HG03354 (cell line): ENCODE results near the gene PTRH1.
"Not testable (repeated sequence)": the region's sequence is repeated elsewhere in the genome, so short reads cannot be mapped to it uniquely, and the experiment has no call there.

ENCODE experiments used
- ATAC-seq: cut with Tn5 transposase; IDR thresholded peaks from one replicate; pipeline ENCODE4 v1.9.1; 2021; ENCODE audit warnings: mild to moderate bottlenecking; ENCODE audit not compliant: unreplicated experiment, poor library complexity, severe bottlenecking

PTRH1 gene, protein sequence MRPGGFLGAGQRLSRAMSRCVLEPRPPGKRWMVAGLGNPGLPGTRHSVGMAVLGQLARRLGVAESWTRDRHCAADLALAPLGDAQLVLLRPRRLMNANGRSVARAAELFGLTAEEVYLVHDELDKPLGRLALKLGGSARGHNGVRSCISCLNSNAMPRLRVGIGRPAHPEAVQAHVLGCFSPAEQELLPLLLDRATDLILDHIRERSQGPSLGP

GRCh38 chr9:127715470-127716337 is at the start of gene PTRH1, which contains the start of gene TTC16:
Gene PTRH1 (minus strand): TSS chr9:127715663. CDS start chr9:127715639, 24 bp downstream.
Gene TTC16 (plus strand): TSS chr9:127716079. CDS start chr9:127716146, 67 bp downstream.
- peak; percentile 94 for ATAC-seq

GRCh38 chr9:127763918-127764384 is 48.5 kb upstream of the PTRH1 start:
- ATAC-seq: no peak

GRCh38 chr9:127762111-127762676 is 46.7 kb upstream of the PTRH1 start:
- ATAC-seq: no peak

- no peak for ATAC-seq
Measured at GRCh38 chr9:127761491-127761956, 46.1 kb upstream of the PTRH1 start.

DNA sequence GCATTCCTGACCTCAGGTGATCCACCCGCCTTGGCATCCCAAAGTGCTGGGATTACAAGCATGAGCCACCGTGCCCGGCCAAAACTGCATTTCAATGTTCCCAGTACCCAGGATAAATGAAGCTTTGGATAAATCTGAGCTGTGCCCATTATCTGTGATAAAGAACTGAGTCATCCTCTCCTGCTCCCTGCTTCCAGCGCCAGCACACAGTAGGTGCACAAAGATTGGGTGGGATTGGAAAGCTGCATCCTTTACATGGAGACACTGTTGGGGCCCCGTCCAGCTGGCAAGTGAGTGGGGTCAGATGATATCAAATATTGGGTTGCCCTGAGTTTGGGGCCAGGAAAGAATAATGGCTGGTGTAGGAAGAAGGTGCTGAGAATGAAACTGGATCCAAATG is 45.6 kb upstream of the PTRH1 start:
- no peak for ATAC-seq

- no peak for ATAC-seq
Measured at GRCh38 chr9:127758843-127759242, 43.4 kb upstream of the PTRH1 start.

DNA sequence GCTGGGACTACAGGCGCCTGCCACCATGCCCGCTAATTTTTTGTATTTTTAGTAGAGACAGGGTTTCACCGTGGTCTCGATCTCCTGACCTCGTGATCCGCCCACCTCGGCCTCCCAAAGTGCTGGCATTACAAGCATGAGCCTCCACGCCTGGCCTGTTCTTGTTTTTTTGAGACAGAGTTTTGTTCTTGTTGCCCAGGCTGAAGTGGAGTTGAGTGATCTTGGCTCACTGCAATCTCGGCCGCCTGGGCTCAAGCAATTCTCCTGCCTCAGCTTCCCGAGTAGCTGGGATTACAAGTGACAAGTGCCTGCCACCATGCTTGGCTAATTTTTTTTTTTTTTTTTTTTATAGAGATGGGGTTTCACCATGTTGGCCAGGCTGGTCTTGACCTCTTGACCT is 41.3 kb upstream of the PTRH1 start:
- ATAC-seq: not testable (repeated sequence)

DNA sequence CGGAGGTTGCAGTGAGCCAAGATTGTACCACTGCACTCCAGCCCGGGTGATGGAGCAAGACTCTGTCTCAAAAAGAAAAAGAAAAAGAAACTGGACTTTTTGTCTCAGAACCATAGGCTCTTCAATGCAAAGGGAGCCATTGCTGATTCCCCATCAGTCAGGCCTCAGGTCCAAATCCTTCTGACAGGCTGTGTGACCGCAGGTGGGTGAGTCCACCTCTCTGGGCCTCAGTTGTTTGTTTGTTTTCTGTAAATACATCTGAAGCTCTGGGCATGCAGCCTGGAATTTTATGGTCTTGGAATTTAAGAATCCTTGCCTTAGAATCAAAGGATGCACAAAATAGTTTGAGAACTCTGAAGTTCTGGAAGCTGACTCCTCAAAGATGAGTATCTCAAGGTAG is 40.8 kb upstream of the PTRH1 start:
- no peak for ATAC-seq

DNA sequence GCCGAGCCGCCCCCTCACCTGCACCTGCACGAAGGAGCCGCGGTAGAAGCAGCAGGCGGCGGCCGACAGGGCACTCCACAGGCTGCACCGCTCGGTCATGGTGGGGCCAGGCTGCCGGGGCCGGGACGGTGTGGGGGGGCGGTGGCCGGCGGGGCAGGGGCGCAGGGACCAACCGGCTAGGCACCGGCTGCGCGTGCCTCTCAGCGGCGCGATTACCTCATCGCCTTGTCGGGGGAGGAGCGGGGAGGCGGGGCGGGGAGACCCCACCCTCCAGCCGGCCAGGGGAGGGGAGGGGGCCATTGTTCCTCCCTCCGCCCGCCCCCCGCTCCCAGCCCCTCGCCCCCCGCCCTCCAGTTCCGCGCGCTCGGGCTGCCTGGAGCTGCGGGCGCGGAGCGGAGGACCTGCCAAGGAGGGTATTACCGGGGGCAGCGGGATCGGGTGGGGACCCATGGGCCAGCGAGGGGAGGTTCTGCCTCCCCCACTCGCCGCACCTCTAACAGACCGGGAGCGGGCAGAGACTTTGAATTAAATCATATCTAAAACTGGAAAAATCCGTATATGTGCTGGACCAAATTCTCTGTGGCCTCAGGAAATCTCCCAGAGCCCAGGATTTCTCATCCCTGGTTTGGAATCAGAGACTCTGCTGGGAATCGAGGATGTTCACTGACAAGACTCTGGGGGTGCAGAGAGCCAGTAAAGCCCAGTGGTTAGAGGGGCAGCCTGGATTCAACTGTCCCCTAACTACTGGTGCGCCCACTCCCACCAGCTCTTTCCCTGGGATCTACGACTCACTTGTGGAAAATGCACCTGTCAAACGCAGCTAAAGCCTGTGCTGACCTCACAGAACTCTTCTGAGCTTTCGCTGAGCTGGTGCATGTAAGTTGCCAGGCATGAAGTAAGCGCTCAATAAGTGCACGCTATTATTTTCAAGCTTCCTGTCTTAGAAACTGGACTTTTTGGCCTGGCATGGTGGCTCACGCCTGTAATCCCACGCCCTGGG is 39.9 kb upstream of the PTRH1 start:
- ATAC-seq: no peak

- ATAC-seq: no peak
Measured at GRCh38 chr9:127754099-127755060, 38.9 kb upstream of the PTRH1 start.

DNA sequence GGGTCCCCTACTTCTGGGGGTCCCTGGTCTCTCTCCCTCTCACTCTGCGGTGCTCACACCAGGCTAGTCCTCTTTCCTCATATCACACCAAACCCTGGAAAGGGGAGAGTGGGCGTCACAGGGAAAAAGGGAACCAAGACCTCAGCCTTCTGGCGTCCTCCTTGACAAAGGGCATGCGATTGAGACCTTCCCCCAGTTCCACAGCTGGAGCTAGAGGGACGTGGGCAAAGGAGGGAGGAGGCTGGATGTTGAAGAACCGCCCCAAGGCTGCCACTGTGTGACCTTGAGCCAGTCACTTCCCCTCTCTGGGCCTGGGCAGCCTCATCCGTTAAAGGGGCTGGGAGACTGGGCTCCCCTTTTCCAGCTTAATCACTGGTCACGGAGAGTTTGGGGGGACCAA is 38.2 kb upstream of the PTRH1 start:
- ATAC-seq: no peak

DNA sequence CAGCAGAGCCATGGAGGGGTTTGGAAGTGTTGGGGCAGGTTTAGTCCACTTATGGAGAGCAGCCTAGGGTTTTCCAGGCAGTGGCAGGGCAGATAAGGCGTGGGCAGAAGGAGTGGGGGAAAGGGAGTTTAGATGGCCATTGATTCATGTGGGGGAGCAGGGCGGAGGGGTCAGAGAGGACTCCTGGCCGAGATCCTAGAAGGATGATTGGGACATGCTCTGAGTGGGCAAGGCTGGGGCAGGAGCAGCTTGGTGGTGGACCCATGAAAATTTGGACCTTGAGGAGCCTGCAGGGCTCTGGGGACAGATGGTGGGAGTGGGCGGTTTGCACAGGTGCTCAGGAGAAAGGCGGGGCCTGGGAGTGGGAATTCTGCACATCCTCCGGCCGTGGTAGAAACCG is 37.7 kb upstream of the PTRH1 start:
- ATAC-seq: no peak

DNA sequence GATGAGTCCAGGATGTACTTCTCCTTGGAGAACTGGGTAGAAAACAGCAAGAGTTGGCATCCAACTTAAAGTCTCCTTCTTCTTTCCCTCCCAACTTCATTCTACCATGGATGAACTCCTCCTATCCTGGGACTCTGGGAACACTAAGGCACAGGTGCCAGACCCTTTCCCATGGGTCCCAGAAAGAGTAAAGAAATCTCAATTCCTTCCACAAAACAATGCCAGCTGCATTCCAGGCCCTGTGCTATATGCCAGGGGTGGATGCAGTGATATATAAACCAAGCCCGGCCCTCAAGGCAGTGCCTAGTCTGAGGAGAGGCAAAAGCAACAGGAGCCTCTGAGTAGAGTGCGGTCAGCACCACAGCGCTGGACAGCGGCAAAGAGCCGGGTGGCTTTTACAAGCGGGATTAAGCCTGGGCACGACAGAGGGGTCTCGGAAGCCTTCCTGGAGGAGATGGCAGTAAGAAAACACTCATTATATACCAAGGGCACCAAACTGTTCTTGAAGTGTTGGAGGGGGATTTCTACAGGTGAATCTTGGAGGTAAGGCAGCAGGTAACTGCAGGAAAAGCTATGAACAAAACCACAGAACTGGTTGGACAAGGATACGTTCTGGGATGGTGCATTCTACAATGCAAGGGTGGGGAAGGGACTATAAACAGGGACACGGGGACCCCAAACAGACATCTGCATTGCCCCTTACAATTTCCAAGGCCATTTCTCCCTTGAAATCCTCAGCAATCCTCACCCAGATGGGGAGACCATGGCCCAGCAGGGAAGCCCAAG is 36.0 kb upstream of the PTRH1 start:
- ATAC-seq: no peak

- ATAC-seq: no peak
Measured at GRCh38 chr9:127749090-127749787, 33.8 kb upstream of the PTRH1 start.

- ATAC-seq: no peak
Measured at GRCh38 chr9:127746959-127747569, 31.6 kb upstream of the PTRH1 start.

GRCh38 chr9:127744398-127745110 is 29.1 kb upstream of the PTRH1 start:
- ATAC-seq: no peak
